OCI-LY1 (cell line): Measurements from ENCODE around the gene IFT88.

ENCODE experiments used
- H2AFZ ChIP-seq: fragments of 200-600 bp; sonication (generic), shearing (Covaris generic); 2 replicates; pipeline ENCODE4 v1.6.0; 2014; ENCODE audit warnings: antibody characterized with exemption, mild to moderate bottlenecking, low read length
- H3F3A ChIP-seq: fragments of 200-600 bp; sonication (generic), shearing (Covaris generic); 2 replicates; pipeline ENCODE4 v1.6.0; 2014; ENCODE audit warnings: mild to moderate bottlenecking, antibody characterized with exemption, low read length, moderate library complexity; ENCODE audit not compliant: insufficient read depth
- H3K27ac ChIP-seq: fragments of 200-600 bp; sonication (generic); 2 replicates; pipeline ENCODE4 v1.5.1; 2014; ENCODE audit warnings: low read length, mixed run types, mild to moderate bottlenecking, low read depth; ENCODE audit not compliant: poor library complexity, severe bottlenecking
- H3K27me3 ChIP-seq: fragments of 200-600 bp; sonication (generic); 2 replicates; pipeline ENCODE4 v1.6.0; 2014; ENCODE audit warnings: antibody characterized with exemption, mild to moderate bottlenecking, low read length, moderate library complexity; ENCODE audit not compliant: insufficient read depth
- H3K36me3 ChIP-seq: fragments of 200-600 bp; sonication (generic); 2 replicates; pipeline ENCODE4 v1.6.1; 2014; ENCODE audit warnings: mild to moderate bottlenecking, antibody characterized with exemption, low read length, moderate library complexity, mixed read lengths; ENCODE audit not compliant: insufficient read depth
- H3K4me1 ChIP-seq: fragments of 200-600 bp; sonication (generic); 2 replicates; pipeline ENCODE4 v1.5.1; 2014; ENCODE audit warnings: mild to moderate bottlenecking, low read length, moderate library complexity; ENCODE audit not compliant: insufficient read depth, severe bottlenecking
- H3K4me2 ChIP-seq: fragments of 200-600 bp; sonication (generic), shearing (Covaris generic); 2 replicates; pipeline ENCODE4 v1.6.1; 2014; ENCODE audit warnings: low read length
- H3K4me3 ChIP-seq: fragments of 200-600 bp; sonication (generic); 2 replicates; pipeline ENCODE4 v1.5.1; 2014; ENCODE audit warnings: low read length, low read depth, mild to moderate bottlenecking, mixed read lengths; ENCODE audit not compliant: poor library complexity, severe bottlenecking
- H3K79me2 ChIP-seq: fragments of 200-600 bp; shearing (Covaris generic); 2 replicates; pipeline ENCODE4 v1.6.1; 2016; ENCODE audit warnings: mixed run types, low read length, mixed read lengths; ENCODE audit not compliant: insufficient read depth
- H3K9ac ChIP-seq: fragments of 200-600 bp; sonication (generic), shearing (Covaris generic); 2 replicates; pipeline ENCODE4 v1.6.1; 2014; ENCODE audit warnings: mild to moderate bottlenecking, low read length, mixed read lengths
- H3K9me2 ChIP-seq: fragments of 200-600 bp; sonication (generic), shearing (Covaris generic); 2 replicates; pipeline ENCODE4 v1.6.1; 2014; ENCODE audit warnings: low read depth, mild to moderate bottlenecking, low read length, mixed read lengths
- H3K9me3 ChIP-seq: fragments of 200-600 bp; shearing (Covaris generic); 2 replicates; pipeline ENCODE4 v1.6.1; 2014; ENCODE audit warnings: low read length, mixed read lengths
- H4K20me1 ChIP-seq: fragments of 200-600 bp; sonication (generic), shearing (Covaris generic); 2 replicates; pipeline ENCODE4 v1.6.0; 2016; ENCODE audit warnings: mild to moderate bottlenecking, low read length; ENCODE audit not compliant: insufficient read depth
- EZH2 ChIP-seq: fragments of 200-600 bp; sonication (generic), shearing (Covaris generic); IDR thresholded peaks from 2 replicates; pipeline ENCODE4 v1.8.0; 2017; ENCODE audit warnings: borderline replicate concordance, mixed run types, mild to moderate bottlenecking, antibody characterized with exemption, low read length, moderate library complexity, mixed read lengths
- TF ChIP-seq, protein P1 (sequence below): fragments of 200-600 bp; sonication (generic), shearing (Covaris generic); IDR thresholded peaks from 2 replicates; pipeline ENCODE4 v1.5.1; 2017; ENCODE audit warnings: mild to moderate bottlenecking, antibody characterized with exemption, low read length, moderate library complexity, mixed read lengths

IFT88 gene

GRCh38 chr13:20558982-20559381 lies 8.0 kb upstream of the IFT88 start:
- no peaks in the 10 kb centered on the region for H4K20me1 ChIP-seq

DNA sequence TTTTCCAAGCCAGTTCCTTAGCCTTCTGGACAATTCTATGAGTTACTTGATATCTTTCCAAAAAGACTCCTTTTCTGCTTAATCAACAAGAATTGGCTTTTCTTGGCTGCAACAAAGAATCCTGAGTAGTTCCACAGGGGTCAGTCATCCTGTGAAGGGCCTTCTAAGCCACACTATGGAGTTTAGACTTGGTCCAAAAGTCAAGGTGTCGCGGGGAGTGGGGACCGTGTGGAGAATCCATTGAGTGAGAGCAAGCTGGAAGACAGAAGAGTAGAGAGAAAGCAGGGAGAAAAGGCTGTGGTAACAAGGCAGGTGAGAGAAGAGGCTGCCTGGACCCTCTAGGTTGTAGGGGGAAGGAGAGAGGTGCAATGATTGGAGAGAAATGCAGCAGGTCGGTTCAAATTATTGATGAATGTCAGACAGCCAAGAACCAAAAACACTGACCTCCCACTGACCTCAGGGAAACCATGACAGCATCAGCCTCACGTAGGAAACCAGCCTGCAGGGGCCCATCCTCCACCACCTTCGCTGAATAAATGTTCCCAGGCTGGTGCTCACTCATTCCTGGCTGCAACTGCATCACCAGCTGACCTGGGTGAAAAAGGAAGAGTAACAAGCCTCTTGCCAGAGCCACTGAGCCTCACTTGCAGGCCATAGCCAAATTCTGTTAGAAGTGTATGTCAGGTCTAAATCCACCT lies 7.1 kb upstream of the IFT88 start:
- H3K79me2 ChIP-seq: no peaks in the 10 kb centered on the region
- peaks cover 2% of the 10 kb centered on the region; the same call in 1 of the 2 replicates for H3K9me3 ChIP-seq
- no peaks in the 10 kb centered on the region for H4K20me1 ChIP-seq
- no peak for TF ChIP-seq EZH2
- TF ChIP-seq, protein P1, sequence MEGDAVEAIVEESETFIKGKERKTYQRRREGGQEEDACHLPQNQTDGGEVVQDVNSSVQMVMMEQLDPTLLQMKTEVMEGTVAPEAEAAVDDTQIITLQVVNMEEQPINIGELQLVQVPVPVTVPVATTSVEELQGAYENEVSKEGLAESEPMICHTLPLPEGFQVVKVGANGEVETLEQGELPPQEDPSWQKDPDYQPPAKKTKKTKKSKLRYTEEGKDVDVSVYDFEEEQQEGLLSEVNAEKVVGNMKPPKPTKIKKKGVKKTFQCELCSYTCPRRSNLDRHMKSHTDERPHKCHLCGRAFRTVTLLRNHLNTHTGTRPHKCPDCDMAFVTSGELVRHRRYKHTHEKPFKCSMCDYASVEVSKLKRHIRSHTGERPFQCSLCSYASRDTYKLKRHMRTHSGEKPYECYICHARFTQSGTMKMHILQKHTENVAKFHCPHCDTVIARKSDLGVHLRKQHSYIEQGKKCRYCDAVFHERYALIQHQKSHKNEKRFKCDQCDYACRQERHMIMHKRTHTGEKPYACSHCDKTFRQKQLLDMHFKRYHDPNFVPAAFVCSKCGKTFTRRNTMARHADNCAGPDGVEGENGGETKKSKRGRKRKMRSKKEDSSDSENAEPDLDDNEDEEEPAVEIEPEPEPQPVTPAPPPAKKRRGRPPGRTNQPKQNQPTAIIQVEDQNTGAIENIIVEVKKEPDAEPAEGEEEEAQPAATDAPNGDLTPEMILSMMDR: no peak
- no peak overlapping the region for H3K4me3 ChIP-seq
- H3K9ac ChIP-seq: no peak overlapping the region
- no peaks in the 10 kb centered on the region for H3K9me2 ChIP-seq
- H3K4me1 ChIP-seq: no peaks in the 10 kb centered on the region
- H3K27ac ChIP-seq: no peak overlapping the region
- H3F3A ChIP-seq: no peaks in the 10 kb centered on the region
- no peak overlapping the region for H2AFZ ChIP-seq
- no peak overlapping the region for H3K4me2 ChIP-seq
- no peaks in the 10 kb centered on the region; the same call in 1 of the 2 replicates for H3K36me3 ChIP-seq
- no peaks in the 10 kb centered on the region; the same call in 1 of the 2 replicates for H3K27me3 ChIP-seq

More at GRCh38 chr13:20558982-20559381, 8.0 kb upstream of the IFT88 start:
- no peak overlapping the region for H3K27ac ChIP-seq
- no peaks in the 10 kb centered on the region for H3K4me1 ChIP-seq
- H3K9me3 ChIP-seq: no peaks in the 10 kb centered on the region
- no peak overlapping the region for H3K4me3 ChIP-seq
- no peak overlapping the region for H3K9ac ChIP-seq
- H3K36me3 ChIP-seq: no peaks in the 10 kb centered on the region
- H3K79me2 ChIP-seq: no peaks in the 10 kb centered on the region
- no peaks in the 10 kb centered on the region for H3K9me2 ChIP-seq
- H3F3A ChIP-seq: no peaks in the 10 kb centered on the region
- no peak overlapping the region for H2AFZ ChIP-seq
- no peak overlapping the region for H3K4me2 ChIP-seq
- no peaks in the 10 kb centered on the region; the same call in 1 of the 2 replicates for H3K27me3 ChIP-seq
- TF ChIP-seq, protein P1: no peak
- no peak for TF ChIP-seq EZH2

DNA sequence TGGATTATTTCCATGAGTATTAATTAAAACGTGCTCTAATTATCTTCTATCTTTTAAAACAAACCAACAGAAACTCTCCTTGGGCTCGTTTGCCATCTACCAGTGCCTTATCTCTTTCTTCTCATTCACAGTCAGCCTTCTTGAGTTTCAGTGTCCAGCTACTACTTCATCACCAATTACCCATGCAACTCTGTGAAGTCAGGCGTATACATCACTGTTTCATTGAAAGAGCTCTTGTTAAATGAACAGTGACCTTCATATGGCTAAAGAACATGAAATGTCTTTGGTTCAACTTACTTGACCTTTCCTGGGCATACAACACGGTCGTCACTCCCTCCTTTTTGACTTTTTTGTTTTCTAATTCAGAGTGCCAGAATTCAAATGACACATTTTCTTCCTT lies 5.2 kb upstream of the IFT88 start:
- Histone ChIP-seq H3K36me3 (no peaks in the 10 kb centered on the region; the same call in 1 of the 2 replicates), H3K4me3 (no peak overlapping the region), H3K27me3 (no peaks in the 10 kb centered on the region; the same call in 1 of the 2 replicates), H3F3A (no peaks in the 10 kb centered on the region), H3K27ac (no peak overlapping the region), H3K4me1 (peaks cover 6% of the 10 kb centered on the region), H3K9me3 (peaks cover 10% of the 10 kb centered on the region; the same call in 1 of the 2 replicates), H3K4me2 (no peak overlapping the region), H3K9me2 (no peaks in the 10 kb centered on the region), H4K20me1 (no peaks in the 10 kb centered on the region), H3K9ac (no peak overlapping the region), H2AFZ (no peak overlapping the region), H3K79me2 (no peaks in the 10 kb centered on the region)
- TF ChIP-seq EZH2: no peak
- TF ChIP-seq, protein P1: no peak
